GM12874 (cell line): ENCODE data around the gene HOATZ.

Experiments used
- CTCF ChIP-seq: IDR thresholded peaks from 2 replicates; pipeline ENCODE4 v1.5.1; 2011; ENCODE audit warnings: low read depth, mild to moderate bottlenecking, control low read depth, low read length, moderate library complexity; ENCODE audit not compliant: insufficient read depth

HOATZ gene

GRCh38 chr11:111530091-111530490, 15.5 kb downstream of the HOATZ start:
- TF ChIP-seq CTCF, result no peak

- TF ChIP-seq CTCF, result no peak
These were observed 16.6 kb downstream of the HOATZ start for GRCh38 chr11:111531136-111531535.

- no peak for TF ChIP-seq CTCF
These were observed 17.2 kb downstream of the HOATZ start for GRCh38 chr11:111531687-111532364.

- TF ChIP-seq CTCF, result no peak
These were observed 17.8 kb downstream of the HOATZ start for GRCh38 chr11:111532365-111532709.

GRCh38 chr11:111535281-111535680, 20.7 kb downstream of the HOATZ start:
- TF ChIP-seq CTCF, result no peak

- no peak for TF ChIP-seq CTCF
These were observed 22.8 kb downstream of the HOATZ start for GRCh38 chr11:111537336-111537860.

- no peak for TF ChIP-seq CTCF
These were observed 24.0 kb downstream of the HOATZ start for GRCh38 chr11:111538407-111539114.
